Panc1 (cell line): ENCODE measurements around the gene DGCR6L.

Experiments
- CTCF ChIP-seq: fragments of 450-650 bp; IDR thresholded peaks from 2 replicates; pipeline ENCODE4 v1.5.1; 2017; ENCODE audit warnings: mild to moderate bottlenecking
- POLR2AphosphoS5 ChIP-seq: IDR thresholded peaks from 2 replicates; pipeline ENCODE4 v1.6.1; 2012; ENCODE audit warnings: mild to moderate bottlenecking, low read depth, low read length, moderate library complexity
- SIN3A ChIP-seq: IDR thresholded peaks from 2 replicates; pipeline ENCODE4 v1.6.1; 2012; ENCODE audit warnings: low read depth, mild to moderate bottlenecking, low read length, moderate library complexity, borderline replicate concordance; ENCODE audit not compliant: insufficient read depth

GRCh38 chr22:20316217-20316843 lies 3.5 kb downstream of the DGCR6L start:
- no peak for TF ChIP-seq CTCF
- no peak for TF ChIP-seq SIN3A
- TF ChIP-seq POLR2AphosphoS5: no peak
